Fibroblast of skin of right biceps (primary cell): Measurements from ENCODE around the gene NME3.

ENCODE experiments used
- DNase-seq: peaks from one replicate; pipeline ENCODE4 v3.0.0-alpha.2; 2013

Gene NME3

DNA sequence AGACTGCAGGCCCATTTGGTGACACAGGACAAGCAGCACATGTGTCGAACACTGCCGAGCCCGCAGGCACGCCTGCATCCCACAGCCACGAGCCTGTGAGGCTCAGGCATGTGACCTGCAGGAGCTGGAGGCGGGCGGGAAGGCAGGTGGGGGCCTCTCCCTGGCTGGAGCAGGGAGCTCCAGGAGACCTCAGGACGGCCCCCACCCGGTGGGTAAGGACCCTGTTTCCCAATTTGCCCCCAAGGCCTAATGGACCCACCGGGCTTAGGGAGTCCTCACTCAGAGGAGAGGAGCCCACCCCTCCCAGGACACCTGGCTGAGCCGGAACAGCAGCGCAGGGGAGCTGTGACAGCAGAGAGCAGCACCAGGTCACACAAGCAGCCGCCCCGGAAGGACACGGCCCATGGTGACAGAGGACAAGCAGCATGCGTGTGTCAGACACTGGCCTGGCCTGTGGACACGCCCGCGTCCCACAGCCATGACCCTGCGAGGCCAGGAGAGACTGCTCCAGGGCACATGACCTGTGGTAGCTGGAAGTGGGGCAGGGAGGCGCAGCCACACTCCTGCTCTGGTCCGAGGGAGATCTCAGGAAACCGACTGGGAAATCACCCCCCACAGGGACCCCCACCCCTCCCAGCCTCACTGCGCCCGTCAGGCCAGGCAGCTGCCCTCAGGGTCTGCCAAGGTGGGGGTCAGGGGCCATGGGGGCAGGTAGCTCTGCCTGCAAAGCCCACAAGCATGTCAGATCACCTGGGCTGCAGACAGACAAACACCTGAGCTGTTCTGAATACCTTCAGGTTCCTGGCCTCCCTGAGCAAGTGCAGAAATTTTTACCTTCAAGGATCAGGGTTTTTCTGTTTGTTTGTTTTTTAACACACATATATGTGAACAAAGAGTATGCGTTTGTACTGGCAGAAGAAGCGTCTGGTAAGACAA is 8.7 kb upstream of the NME3 start:
- DNase-seq: no peak

GRCh38 chr16:1779234-1779701 is 7.9 kb upstream of the NME3 start:
- no peak for DNase-seq

DNA sequence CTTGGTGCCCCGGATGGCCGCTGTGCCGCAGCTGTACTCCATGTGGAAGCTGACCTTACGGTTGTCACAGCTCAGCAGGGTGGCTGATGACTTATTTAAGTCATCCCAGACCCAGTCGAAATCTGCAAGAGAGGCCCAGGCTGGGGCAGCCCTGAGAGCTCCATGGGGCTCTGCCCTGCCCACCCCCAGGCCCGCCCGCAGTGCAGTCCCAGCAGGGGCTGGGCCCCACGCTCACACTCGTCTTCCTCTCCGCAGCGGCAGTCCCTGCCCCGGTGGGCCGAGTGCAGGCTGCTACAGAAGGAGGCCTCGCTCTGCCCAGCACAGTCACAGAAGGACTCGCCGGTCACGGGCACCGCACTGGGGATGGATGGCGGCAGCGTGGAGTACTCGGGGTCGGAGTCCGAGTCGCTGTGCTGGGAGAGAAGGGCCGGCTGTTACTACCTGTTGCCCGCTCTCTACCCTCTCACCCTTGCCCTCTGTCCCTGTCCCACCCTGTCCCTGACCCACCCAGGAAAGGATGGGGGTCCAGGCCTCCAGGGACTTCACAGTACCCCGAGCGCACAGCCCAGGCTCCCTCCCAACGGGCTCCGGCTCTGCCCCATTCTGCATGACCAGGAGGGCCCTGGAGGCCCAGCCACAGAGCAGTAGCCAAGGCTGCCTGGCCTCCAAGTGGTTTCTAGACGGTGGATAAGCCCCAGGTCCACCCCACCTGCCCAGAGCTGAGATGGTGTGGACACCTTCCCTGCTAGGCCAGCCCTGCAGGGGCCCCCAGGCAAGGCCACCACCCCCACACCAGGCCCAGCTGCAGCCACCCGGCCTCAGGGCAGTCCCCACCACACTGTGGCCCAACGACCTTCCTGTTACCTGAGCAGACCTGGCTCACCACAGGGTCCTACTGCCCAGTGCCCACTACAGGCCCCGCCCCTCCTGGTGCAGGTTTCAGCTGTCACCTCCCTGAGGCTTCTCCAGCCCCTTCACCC is 7.1 kb upstream of the NME3 start:
- DNase-seq: no peak

DNA sequence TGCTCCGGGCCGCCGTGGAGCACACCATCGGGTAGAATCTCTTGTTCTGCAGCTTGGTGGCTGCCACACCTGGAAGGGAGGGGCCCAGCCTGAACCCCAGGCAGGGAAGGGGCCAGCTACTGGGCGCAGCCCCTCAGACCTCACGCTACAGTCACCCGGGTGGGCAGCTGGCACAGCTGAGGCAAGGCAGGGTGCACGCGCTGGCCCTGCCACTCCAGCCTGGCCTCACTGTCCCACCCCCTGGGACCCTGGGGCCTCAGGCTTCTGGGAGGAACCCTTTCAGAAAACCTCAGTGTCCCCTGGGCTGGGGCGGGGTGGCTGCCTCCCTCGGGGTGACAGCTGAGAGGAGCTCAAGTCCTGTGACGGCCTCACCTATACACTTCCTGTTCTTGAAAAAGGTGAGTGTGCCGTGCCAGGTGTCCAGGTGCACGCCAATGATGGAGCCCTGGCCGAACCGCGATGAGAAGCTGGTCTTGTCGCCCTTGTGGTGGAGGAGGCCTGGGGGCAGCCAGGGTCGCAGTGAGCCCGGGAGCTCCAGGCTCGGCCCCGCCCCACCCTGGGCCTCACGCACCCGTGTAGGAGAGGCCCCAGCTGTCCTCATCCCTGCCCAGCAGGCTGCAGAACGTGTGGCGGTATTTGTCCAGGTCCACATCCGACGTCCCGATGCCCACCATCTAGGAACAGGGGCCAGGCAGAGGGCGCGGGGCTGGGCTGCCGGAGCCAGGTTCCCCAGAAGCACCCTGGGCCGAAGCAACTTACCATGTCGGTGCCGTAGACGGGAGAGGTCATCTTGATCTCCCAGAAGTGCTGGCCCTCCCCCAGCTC is 6.2 kb upstream of the NME3 start:
- DNase-seq: no peak

- DNase-seq: no peak
Observed at GRCh38 chr16:1776991-1777374, 5.6 kb upstream of the NME3 start.

DNA sequence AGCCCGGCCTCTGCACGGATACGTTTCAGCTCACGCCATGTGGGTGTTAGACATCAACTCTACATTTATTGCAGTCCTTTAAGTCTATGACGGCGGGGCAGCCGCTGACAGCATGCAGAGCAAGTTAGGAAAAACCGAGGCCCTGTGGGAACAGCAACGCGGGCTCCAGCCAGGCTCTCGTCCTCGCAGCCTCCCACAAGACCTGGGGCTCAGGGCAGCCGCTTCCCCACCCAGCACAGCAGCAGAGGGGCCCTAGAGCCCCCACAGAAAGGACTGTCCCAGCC is 5.3 kb upstream of the NME3 start:
- DNase-seq: no peak

DNA sequence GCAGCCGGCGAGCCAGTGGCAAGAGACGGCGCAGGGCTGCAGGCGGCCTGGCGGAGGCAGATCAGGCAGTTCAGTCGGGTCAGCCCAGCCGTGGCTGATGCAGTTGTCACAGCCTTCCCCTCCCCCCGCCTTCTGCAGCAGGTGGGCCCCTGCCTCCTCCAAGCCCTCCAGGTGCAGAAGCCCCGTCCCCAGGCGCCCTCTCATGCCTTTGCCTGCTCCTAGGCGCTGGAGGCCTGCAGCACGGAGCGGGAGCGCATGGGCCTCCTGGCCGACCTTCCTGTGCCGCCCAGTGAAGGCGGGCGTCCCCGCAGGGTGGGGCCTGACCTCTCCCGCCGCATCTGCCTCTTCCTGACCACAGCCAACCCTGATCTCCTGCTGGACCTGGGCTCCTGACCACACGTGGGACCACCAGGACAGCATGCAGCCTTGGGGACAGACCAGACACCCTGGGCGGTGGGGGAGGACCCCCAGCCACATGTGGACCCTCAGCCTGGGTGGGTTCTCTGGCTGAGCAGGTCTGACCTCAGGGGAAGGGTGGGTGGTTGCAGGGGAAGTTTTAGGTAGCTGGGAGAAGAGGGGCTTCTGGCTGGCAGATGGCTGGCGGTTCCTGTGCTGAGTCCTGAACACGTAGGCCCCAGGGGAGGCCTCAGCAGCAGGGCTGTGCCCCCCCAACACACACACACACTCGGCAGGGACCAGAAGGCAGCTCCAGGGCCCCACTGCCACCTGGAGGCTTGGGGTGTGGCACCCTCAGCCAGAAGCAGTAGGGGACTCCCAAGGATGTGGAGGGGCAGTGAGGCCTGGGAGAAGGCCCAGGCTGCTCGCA is 4.7 kb upstream of the NME3 start:
- no peak for DNase-seq

DNA sequence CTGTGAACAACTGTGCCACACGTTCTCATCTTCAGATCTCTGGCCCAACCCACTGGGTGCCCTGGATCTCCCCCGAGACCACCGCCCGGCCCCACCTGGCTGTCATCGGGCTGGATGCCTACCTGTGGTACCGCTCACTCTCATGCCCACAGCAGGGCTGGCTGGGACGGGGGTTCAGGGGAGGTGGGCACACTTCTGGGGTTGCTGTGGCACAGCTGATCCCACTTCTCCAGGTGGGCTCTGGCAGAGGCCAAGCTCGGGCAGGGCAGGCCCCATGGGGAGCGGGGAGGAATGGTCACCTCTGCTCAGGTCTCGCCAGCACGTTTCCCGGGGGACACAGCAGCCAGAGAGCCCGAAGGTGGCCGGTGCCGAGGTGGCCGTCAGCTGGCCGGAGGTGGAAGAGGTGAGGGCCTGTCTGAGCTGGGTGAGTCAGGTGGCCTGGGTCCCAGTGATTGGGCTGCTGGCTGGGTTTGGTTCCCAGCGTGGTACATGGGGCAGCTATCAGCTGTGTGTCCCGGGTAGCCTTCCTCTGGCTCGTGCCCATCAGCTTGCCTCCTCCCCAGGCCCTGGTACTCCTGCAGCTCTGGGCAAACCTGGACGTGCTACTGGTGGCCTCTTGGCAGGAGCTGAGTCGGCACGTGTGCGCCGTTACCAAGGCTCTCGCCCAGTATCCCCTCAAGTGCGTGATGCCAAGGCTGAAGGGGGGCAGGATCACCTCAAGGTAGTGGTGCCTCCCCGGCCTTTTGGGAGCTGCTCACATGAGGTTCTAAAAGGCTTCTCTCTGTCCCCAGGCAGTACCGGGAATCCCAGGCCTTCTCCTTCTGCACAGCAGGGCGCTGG is 3.9 kb upstream of the NME3 start:
- DNase-seq: no peak

- DNase-seq: no peak
Observed at GRCh38 chr16:1774448-1774780, 3.1 kb upstream of the NME3 start.

DNA sequence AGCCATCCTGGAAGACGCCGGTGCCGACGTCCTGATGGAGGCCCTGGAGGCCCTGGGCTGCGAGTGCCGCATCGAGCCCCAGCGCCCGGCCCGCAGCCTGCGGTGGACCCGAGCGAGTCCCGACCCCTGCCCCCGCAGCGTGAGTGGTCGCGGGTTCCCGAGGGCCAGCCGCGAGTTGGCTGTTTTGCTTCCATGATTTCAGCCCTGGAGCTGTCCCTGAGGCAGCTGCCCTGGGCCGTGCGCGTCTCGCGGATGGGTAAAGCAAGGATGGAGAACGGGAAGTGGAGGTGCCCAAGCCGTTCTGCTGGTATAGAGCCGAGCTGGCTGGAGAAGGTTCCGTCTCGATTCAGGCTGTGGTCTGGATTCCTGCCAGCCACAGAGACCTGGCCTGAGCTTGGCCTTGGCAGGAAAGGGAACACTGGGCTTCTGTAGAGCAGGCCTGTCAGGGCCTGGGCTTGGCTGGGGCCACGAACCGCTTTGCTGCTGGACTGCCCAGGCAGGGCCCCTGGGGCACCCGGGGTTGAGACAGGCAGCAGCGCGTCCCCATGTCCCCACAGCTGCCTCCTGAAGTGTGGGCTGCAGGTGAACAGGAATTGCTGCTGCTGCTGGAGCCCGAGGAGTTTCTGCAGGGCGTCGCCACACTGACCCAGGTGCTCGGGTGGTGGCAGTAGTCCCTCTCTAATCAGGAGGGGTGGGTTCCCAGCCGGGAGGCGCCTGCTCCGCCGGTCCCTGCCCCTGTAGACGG is 2.5 kb upstream of the NME3 start:
- no peak for DNase-seq

- DNase-seq: peak; percentile 84
Observed at GRCh38 chr16:1772908-1773702, 1.8 kb upstream of the NME3 start, which contains the start of gene MRPS34. TSS of gene MRPS34 (minus strand) at chr16:1773134. CDS start at chr16:1773119, 15 bp downstream.

DNA sequence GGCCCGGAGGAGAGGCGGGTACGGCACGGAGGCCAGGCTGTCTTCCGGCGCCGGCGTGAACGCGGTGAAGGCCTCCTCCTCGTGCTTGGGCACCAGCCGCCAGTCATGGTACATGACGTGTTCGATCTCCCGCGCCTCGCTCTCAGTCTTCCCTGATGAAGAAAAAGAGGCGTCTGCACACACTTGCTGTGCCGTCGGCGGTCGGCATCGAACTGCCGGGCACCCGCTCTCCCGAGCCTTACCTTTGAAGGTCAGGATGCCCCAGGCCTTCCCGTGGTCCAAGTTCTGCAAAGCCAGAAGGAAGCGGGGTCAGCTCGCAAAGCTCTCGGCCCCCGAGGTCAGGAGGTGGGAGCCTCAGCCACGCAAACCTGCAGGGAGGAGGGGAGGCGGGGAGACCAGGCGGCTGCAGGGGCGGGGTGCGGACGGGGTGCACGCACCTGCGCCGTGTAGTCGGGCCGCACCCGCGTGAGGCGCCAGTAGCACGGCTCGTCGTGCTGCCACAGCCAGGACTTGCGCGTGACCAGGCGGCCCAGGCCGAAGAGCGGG is 1.1 kb upstream of the NME3 start, which contains the start of gene EME2:
Gene EME2 (plus strand): TSS at position 449 of the 546 bp plus-strand sequence. CDS start 418 bp downstream, outside the sequence.
- DNase-seq: no peak

GRCh38 chr16:1771864-1772361 is 570 bp upstream of the NME3 start:
- DNase-seq: no peak

- DNase-seq: peak; percentile 47
Observed at GRCh38 chr16:1770328-1771187, 785 bp downstream of the NME3 start.

DNA sequence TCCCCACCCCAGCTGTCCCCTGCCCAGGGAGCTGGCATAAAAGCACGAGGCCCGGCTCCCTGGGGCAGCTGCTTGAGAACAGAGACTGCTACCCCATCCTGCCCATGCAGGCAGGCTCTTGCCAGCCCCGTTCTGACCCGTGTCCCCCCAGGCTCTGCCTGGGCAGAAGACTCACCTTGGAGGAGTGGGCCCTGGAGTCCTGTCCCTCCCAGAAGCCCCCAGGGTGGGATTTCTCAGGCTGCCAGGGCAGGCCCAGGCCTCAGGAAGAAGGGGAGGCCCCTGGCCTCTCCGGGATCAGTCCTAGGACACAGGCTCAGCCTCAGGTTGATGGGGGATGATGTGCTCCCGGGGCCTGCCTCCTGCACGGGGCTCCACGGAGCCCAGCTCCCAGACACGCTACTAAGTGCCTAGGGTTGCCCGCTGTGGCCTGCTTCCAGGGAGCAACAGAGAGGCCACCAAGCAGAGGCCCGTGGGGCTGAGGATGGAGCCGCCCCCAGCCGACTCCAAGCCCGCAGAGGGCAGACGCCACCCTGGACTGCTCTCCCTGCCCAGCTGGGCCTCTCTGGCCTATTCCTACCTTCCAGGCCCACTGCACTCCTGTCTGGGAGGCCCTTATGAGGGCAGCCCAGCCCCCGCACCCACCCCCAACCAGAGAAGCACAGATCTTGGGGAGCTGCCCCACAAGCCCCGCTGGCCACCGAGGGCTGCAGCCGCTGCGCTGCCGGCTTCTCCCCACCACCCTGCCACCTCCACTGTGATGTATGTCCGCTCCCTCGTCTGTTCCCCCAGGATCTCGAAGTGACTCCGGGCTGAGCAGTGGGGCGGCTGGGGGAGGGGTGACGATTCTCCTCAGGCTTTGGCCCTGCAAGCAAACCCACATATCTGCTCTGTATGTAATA is 1.7 kb downstream of the NME3 start:
- DNase-seq: no peak

- no peak for DNase-seq
Observed at GRCh38 chr16:1768767-1769401, 2.5 kb downstream of the NME3 start.
